NT2/D1 (cell line): ENCODE data around the gene MUC5B.
"Not testable (repeated sequence)": the region's sequence is repeated elsewhere in the genome, so short reads cannot be mapped to it uniquely, and the experiment has no call there.

Source experiments
- DNase-seq: peaks from one replicate; pipeline ENCODE4 v3.0.0-alpha.2; 2011; ENCODE audit warnings: low read depth, low spot score
- H3K27me3 ChIP-seq: 2 replicates; pipeline ENCODE4 v1.6.0; 2011; ENCODE audit warnings: mild to moderate bottlenecking; ENCODE audit not compliant: insufficient read length, insufficient read depth
- H3K36me3 ChIP-seq: 2 replicates; pipeline ENCODE4 v1.6.1; 2011; ENCODE audit warnings: mild to moderate bottlenecking, low read length, mixed read lengths; ENCODE audit not compliant: insufficient read depth, insufficient read length
- H3K4me1 ChIP-seq: 2 replicates; pipeline ENCODE4 v1.5.1; 2011; ENCODE audit not compliant: insufficient read depth, insufficient read length
- H3K4me3 ChIP-seq: 2 replicates; pipeline ENCODE4 v1.5.1; 2011; ENCODE audit warnings: low read depth; ENCODE audit not compliant: insufficient read length
- H3K9ac ChIP-seq: 2 replicates; pipeline ENCODE4 v1.6.0; 2011; ENCODE audit warnings: low read depth; ENCODE audit not compliant: insufficient read length
- H3K9me3 ChIP-seq: 2 replicates; pipeline ENCODE4 v1.5.1; 2011; ENCODE audit warnings: mild to moderate bottlenecking, low read length; ENCODE audit not compliant: insufficient read depth
- SUZ12 ChIP-seq: IDR thresholded peaks from 2 replicates; pipeline ENCODE4 v1.6.1; 2011; ENCODE audit not compliant: insufficient read length, insufficient read depth; ENCODE audit errors: extremely low read depth
- YY1 ChIP-seq: IDR thresholded peaks from 2 replicates; pipeline ENCODE4 v1.6.1; 2011; ENCODE audit not compliant: insufficient read length, insufficient read depth
- ZNF274 ChIP-seq: IDR thresholded peaks from 2 replicates; pipeline ENCODE4 v1.6.1; 2011; ENCODE audit warnings: mild to moderate bottlenecking, low read depth, low read length

Gene MUC5B

GRCh38 chr11:1207401-1208143, 15.3 kb upstream of the MUC5B start:
- no peak overlapping the region for H3K9ac ChIP-seq
- no peak for DNase-seq

GRCh38 chr11:1208144-1208393, 14.8 kb upstream of the MUC5B start:
- Histone ChIP-seq H3K4me1 (peaks cover 14% of the 10 kb centered on the region), H3K4me3 (no peak overlapping the region), H3K9ac (no peak overlapping the region), H3K9me3 (peaks cover 22% of the 10 kb centered on the region), H3K36me3 (no peaks in the 10 kb centered on the region), H3K27me3 (peaks cover 19% of the 10 kb centered on the region)
- no peak for TF ChIP-seq SUZ12
- TF ChIP-seq YY1: no peak
- TF ChIP-seq ZNF274: no peak
- no peak for DNase-seq

More at GRCh38 chr11:1207401-1208143, 15.3 kb upstream of the MUC5B start:
- H3K27me3 ChIP-seq: peaks cover 17% of the 10 kb centered on the region
- H3K4me3 ChIP-seq: no peak overlapping the region
- no peaks in the 10 kb centered on the region for H3K36me3 ChIP-seq
- peaks cover 15% of the 10 kb centered on the region for H3K4me1 ChIP-seq
- TF ChIP-seq SUZ12 (no peak), YY1 (no peak), ZNF274 (no peak)
- H3K9me3 ChIP-seq: peaks cover 22% of the 10 kb centered on the region

GRCh38 chr11:1208394-1209261, 14.2 kb upstream of the MUC5B start:
- Histone ChIP-seq H3K36me3 (no peaks in the 10 kb centered on the region), H3K4me3 (no peak overlapping the region), H3K27me3 (peaks cover 24% of the 10 kb centered on the region), H3K4me1 (peaks cover 9% of the 10 kb centered on the region), H3K9ac (no peak overlapping the region), H3K9me3 (peaks cover 22% of the 10 kb centered on the region)
- no peak for DNase-seq
- TF ChIP-seq YY1: no peak
- TF ChIP-seq SUZ12: no peak
- TF ChIP-seq ZNF274: no peak

- Histone ChIP-seq H3K9me3 (peaks cover 30% of the 10 kb centered on the region), H3K9ac (no peak overlapping the region), H3K4me1 (peaks cover 4% of the 10 kb centered on the region), H3K27me3 (peaks cover 28% of the 10 kb centered on the region), H3K36me3 (no peaks in the 10 kb centered on the region), H3K4me3 (no peak overlapping the region)
- no peak for TF ChIP-seq ZNF274
- no peak for TF ChIP-seq YY1
- TF ChIP-seq SUZ12: no peak
- DNase-seq: no peak
These were observed 13.4 kb upstream of the MUC5B start for GRCh38 chr11:1209371-1210057.

GRCh38 chr11:1211838-1212237, 11.0 kb upstream of the MUC5B start:
- TF ChIP-seq YY1 (no peak), SUZ12 (no peak), ZNF274 (no peak)
- Histone ChIP-seq H3K27me3 (peaks cover 40% of the 10 kb centered on the region), H3K4me1 (peaks cover 2% of the 10 kb centered on the region), H3K4me3 (no peak overlapping the region), H3K9ac (no peak overlapping the region), H3K36me3 (no peaks in the 10 kb centered on the region), H3K9me3 (peaks cover 41% of the 10 kb centered on the region)
- DNase-seq: no peak

GRCh38 chr11:1215826-1216225, 7.0 kb upstream of the MUC5B start:
- not testable (repeated sequence) for H3K4me3 ChIP-seq
- peaks cover 33% of the 10 kb centered on the region for H3K9me3 ChIP-seq

GRCh38 chr11:1217151-1217550, 5.7 kb upstream of the MUC5B start:
- H3K4me1 ChIP-seq: peaks cover 3% of the 10 kb centered on the region
- no peak overlapping the region for H3K9ac ChIP-seq
- TF ChIP-seq SUZ12: no peak
- no peak for TF ChIP-seq ZNF274
- no peak for TF ChIP-seq YY1
- H3K27me3 ChIP-seq: peaks cover 22% of the 10 kb centered on the region
- no peak overlapping the region for H3K4me3 ChIP-seq
- peaks cover 21% of the 10 kb centered on the region for H3K9me3 ChIP-seq
- no peak for DNase-seq
- H3K36me3 ChIP-seq: no peaks in the 10 kb centered on the region

More at GRCh38 chr11:1215826-1216225, 7.0 kb upstream of the MUC5B start:
- H3K27me3 ChIP-seq: peaks cover 31% of the 10 kb centered on the region
- not testable (repeated sequence) for H3K4me1 ChIP-seq, H3K36me3 ChIP-seq, H3K9ac ChIP-seq, DNase-seq
